IPS-18a (cell line): ENCODE results near the gene ADAMTS19.

Source experiments
- H3K27ac ChIP-seq: one replicate; pipeline ENCODE4 v1.5.1; 2013; ENCODE audit warnings: low read length
- H3K27me3 ChIP-seq: one replicate; pipeline ENCODE4 v1.6.1; 2013; ENCODE audit warnings: mild to moderate bottlenecking, low read length; ENCODE audit not compliant: control insufficient read depth, insufficient read depth
- H3K36me3 ChIP-seq: one replicate; pipeline ENCODE4 v1.6.1; 2013; ENCODE audit warnings: low read depth, low read length; ENCODE audit not compliant: control insufficient read depth
- H3K4me1 ChIP-seq: one replicate; pipeline ENCODE4 v1.6.1; 2013; ENCODE audit warnings: low read depth, low read length; ENCODE audit not compliant: control insufficient read depth
- H3K4me3 ChIP-seq: one replicate; pipeline ENCODE4 v1.5.1; 2013; ENCODE audit warnings: low read length
- H3K9ac ChIP-seq: one replicate; pipeline ENCODE4 v1.6.1; 2013; ENCODE audit warnings: mild to moderate bottlenecking, low read length, moderate library complexity
- H3K9me3 ChIP-seq: one replicate; pipeline ENCODE4 v1.6.1; 2013; ENCODE audit warnings: low read depth, low read length; ENCODE audit not compliant: control insufficient read depth

Gene ADAMTS19

GRCh38 chr5:129781594-129781993 lies 321.5 kb downstream of the ADAMTS19 start:
- H3K9me3 ChIP-seq = no peaks in the 10 kb centered on the region
- H3K4me1 ChIP-seq = no peaks in the 10 kb centered on the region
- no peak overlapping the region for H3K9ac ChIP-seq
- H3K36me3 ChIP-seq = no peaks in the 10 kb centered on the region
- no peaks in the 10 kb centered on the region for H3K27me3 ChIP-seq
- H3K27ac ChIP-seq = no peak overlapping the region
- no peak overlapping the region for H3K4me3 ChIP-seq
